ENCODE data around the gene CTNNBIP1.

CTNNBIP1 gene, protein sequence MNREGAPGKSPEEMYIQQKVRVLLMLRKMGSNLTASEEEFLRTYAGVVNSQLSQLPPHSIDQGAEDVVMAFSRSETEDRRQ

DNA sequence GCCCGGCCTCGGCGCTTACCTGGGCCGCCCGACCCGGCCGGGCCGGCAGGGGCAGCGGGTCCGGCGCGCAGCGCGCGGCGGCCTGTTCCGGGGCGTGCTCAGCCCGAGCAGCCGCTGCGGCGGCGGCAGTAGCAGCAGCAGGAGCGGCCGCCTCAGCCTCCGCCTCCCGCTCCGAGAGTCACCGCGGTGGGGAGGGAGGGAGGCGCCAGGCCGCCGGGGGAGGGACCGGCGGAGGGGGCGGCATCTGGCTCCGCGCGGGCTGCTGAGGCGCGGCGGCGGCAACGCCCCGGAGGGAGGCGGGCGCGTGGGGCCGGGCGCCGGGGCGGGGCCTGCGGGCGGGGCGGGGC is at the start of gene CTNNBIP1:
Gene CTNNBIP1 (minus strand): TSS at position 194 of the 347 bp plus-strand sequence. CDS start 38,205 bp downstream, outside the sequence.
- H3K36me3 ChIP-seq (ENCODE audit: control insufficient read depth in 2 of 2, insufficient read depth in 2 of 2, low read length in 2 of 2), result no peaks in the 10 kb centered on the region
- peak within 1 kb of the TSS; percentile 94 to 97 for H3K9ac ChIP-seq (ENCODE audit: low read length in 2 of 2)
- peak within 1 kb of the TSS; percentile 98 for H3K27ac ChIP-seq (ENCODE audit: low read length)
- H3K4me1 ChIP-seq (ENCODE audit: control insufficient read depth, insufficient read depth, low read length), result peaks cover 19% of the 10 kb centered on the region
- H3K27me3 ChIP-seq (ENCODE audit: control insufficient read depth in 1 of 2, insufficient read depth in 2 of 2, low read length in 2 of 2), result no peaks in the 10 kb centered on the region
- H3K9me3 ChIP-seq (ENCODE audit: control insufficient read depth in 2 of 2, low read length in 2 of 2), result no peaks in the 10 kb centered on the region
- peak within 1 kb of the TSS; percentile 83 to 87 for H3K4me3 ChIP-seq (ENCODE audit: low read length in 2 of 2)

DNA sequence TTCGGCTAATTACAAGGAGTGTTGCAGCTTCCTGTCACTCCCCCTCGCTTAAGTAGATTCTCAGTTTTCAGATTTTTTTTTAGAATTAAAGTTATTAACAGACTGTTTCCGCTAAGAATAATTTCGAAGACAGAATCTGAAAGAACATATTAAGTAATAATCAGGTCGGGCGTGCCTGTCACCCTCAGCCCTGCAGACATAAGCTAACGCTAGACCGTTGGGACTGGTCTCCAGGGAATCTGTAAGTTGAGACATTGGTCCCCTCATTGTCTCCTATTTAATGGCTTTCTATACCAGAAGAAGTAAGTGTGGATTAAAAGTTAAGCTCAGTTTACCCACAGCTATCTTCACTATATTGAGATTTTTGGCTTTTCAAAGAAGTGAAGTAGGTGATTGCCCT is 47.7 kb upstream of the CTNNBIP1 start:
- Histone ChIP-seq H3K4me3 (ENCODE audit: low read length in 2 of 2) (no peak overlapping the region), H3K27ac (ENCODE audit: low read length) (no peak overlapping the region)

DNA sequence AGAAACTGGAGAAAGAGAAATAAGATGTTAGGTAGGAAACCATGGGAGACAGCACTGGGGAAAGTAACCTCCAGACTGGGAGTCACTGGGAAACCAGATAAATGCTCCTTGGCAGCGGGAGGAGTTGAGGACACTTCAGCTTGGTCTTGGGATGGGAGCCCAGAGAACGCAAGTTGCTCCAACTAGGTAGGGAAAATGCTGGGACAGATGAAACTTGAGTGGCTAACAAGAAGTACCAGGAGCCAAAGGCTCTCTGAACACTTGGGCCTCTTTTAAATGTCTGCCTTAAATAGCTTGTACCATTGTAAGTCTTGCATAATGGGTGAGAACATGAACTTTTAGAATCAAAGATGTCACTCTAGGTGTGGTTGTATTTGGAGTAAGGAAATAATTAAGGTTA is 36.2 kb upstream of the CTNNBIP1 start:
- Histone ChIP-seq H3K27ac (ENCODE audit: low read length) (no peak overlapping the region), H3K27me3 (ENCODE audit: control insufficient read depth in 1 of 2, insufficient read depth in 2 of 2, low read length in 2 of 2) (no peaks in the 10 kb centered on the region), H3K9me3 (ENCODE audit: control insufficient read depth in 2 of 2, low read length in 2 of 2) (no peaks in the 10 kb centered on the region), H3K36me3 (ENCODE audit: control insufficient read depth in 2 of 2, insufficient read depth in 2 of 2, low read length in 2 of 2) (peaks cover 5 to 6% of the 10 kb centered on the region in 2 donors), H3K4me1 (ENCODE audit: control insufficient read depth, insufficient read depth, low read length) (peaks cover 25% of the 10 kb centered on the region), H3K9ac (ENCODE audit: low read length in 2 of 2) (no peak overlapping the region), H3K4me3 (ENCODE audit: low read length in 2 of 2) (no peak overlapping the region)

More for the DNA sequence above, 47.7 kb upstream of the CTNNBIP1 start:
- H3K36me3 ChIP-seq (ENCODE audit: control insufficient read depth in 2 of 2, insufficient read depth in 2 of 2, low read length in 2 of 2), result peaks cover 0 to 3% of the 10 kb centered on the region in 2 donors
- no peaks in the 10 kb centered on the region for H3K4me1 ChIP-seq (ENCODE audit: control insufficient read depth, insufficient read depth, low read length)
- no peak overlapping the region for H3K9ac ChIP-seq (ENCODE audit: low read length in 2 of 2)
- no peaks in the 10 kb centered on the region for H3K9me3 ChIP-seq (ENCODE audit: control insufficient read depth in 2 of 2, low read length in 2 of 2)
- H3K27me3 ChIP-seq (ENCODE audit: control insufficient read depth in 1 of 2, insufficient read depth in 2 of 2, low read length in 2 of 2), result no peaks in the 10 kb centered on the region

DNA sequence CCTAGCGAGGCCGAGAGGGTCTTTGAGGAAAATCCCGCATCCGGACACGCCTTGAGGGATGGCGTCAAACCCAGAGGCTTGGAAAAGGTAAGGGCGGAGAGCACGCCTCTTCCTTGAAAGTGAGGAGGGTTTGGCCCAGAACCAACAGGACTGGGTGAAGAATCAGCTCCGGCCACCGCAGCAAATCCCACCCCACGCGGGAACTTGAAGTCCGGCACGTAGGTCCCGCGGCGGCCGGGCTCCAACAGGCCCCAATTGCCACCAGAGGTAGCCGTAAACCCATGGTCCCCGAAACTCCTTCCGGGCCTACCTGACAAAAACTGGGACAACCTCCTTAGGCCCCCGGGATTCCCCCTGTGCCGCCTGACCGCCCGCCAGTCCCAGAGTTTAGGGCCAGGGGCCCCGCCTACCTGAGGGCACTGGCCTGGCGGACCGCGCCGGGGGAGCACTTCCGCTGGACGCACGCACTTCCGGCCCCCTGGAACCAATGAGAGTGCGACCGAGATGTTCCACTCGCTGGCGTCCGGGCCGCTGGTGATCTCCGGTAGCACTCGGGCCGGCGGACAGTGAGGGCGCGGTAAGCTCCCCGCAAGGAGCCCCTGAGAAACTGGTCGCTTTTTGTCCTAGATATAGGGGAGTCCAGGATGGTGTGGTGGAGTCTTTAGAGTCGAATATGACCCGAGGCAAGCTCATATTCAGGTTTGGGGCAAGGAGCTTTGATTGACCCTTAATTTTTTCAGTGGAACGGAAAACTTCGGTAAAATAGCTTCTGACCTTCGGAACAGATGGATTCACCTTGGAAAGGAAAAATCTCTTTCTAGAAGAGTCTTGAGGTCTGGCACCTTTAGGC is 33.1 kb upstream of the CTNNBIP1 start, which contains the start of the genes LZIC and NMNAT1:
Gene LZIC (minus strand): TSS at position 453 of the 850 bp plus-strand sequence. CDS start 6,772 bp downstream, outside the sequence.
Gene NMNAT1 (plus strand): TSS at position 537 of the 850 bp plus-strand sequence. CDS start 28,599 bp downstream, outside the sequence.
- Histone ChIP-seq H3K4me3 (ENCODE audit: low read length in 2 of 2) (peak within 1 kb of the TSS; percentile 67 to 93), H3K36me3 (ENCODE audit: control insufficient read depth in 2 of 2, insufficient read depth in 2 of 2, low read length in 2 of 2) (peaks cover 6 to 7% of the 10 kb centered on the region in 2 donors), H3K4me1 (ENCODE audit: control insufficient read depth, insufficient read depth, low read length) (peaks cover 19% of the 10 kb centered on the region), H3K27me3 (ENCODE audit: control insufficient read depth in 1 of 2, insufficient read depth in 2 of 2, low read length in 2 of 2) (no peaks in the 10 kb centered on the region), H3K27ac (ENCODE audit: low read length) (peak within 1 kb of the TSS; percentile 92), H3K9ac (ENCODE audit: low read length in 2 of 2) (peak within 1 kb of the TSS; percentile 84 to 99), H3K9me3 (ENCODE audit: control insufficient read depth in 2 of 2, low read length in 2 of 2) (no peaks in the 10 kb centered on the region)

DNA sequence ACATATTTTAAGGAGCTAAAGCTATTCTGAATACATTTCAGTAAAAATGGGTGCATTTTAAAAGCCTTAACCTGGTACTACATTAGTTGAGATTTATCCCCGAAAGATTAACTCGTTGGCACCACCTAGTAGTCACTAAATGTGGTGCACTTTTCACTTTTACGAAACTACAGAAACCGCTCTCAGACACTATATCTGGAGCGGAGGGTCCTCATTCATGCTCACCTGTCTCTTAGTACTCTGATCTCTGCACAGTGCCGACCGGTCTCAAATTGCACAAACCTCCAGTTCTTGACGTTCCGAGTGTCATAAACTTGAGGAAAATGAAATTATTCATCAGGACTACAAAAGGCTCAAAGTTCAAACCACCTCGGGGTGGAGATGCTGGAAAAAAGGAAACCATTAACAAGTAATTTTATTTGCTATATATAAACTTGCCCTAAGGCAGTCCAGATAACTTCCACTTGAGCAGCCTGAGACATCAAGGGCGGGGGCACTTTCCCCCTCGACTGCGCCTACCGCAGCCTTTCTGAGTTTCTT is 32.4 kb upstream of the CTNNBIP1 start:
- H3K9me3 ChIP-seq (ENCODE audit: control insufficient read depth in 2 of 2, low read length in 2 of 2), result no peaks in the 10 kb centered on the region
- H3K4me3 ChIP-seq (ENCODE audit: low read length in 2 of 2), result peak overlapping the region; percentile 67 to 93
- H3K36me3 ChIP-seq (ENCODE audit: control insufficient read depth in 2 of 2, insufficient read depth in 2 of 2, low read length in 2 of 2), result peaks cover 2% of the 10 kb centered on the region in 2 donors
- H3K9ac ChIP-seq (ENCODE audit: low read length in 2 of 2), result peak overlapping the region; percentile 84 to 99
- peak overlapping the region; percentile 92 for H3K27ac ChIP-seq (ENCODE audit: low read length)
- H3K4me1 ChIP-seq (ENCODE audit: control insufficient read depth, insufficient read depth, low read length), result peaks cover 19% of the 10 kb centered on the region
- no peaks in the 10 kb centered on the region for H3K27me3 ChIP-seq (ENCODE audit: control insufficient read depth in 1 of 2, insufficient read depth in 2 of 2, low read length in 2 of 2)

DNA sequence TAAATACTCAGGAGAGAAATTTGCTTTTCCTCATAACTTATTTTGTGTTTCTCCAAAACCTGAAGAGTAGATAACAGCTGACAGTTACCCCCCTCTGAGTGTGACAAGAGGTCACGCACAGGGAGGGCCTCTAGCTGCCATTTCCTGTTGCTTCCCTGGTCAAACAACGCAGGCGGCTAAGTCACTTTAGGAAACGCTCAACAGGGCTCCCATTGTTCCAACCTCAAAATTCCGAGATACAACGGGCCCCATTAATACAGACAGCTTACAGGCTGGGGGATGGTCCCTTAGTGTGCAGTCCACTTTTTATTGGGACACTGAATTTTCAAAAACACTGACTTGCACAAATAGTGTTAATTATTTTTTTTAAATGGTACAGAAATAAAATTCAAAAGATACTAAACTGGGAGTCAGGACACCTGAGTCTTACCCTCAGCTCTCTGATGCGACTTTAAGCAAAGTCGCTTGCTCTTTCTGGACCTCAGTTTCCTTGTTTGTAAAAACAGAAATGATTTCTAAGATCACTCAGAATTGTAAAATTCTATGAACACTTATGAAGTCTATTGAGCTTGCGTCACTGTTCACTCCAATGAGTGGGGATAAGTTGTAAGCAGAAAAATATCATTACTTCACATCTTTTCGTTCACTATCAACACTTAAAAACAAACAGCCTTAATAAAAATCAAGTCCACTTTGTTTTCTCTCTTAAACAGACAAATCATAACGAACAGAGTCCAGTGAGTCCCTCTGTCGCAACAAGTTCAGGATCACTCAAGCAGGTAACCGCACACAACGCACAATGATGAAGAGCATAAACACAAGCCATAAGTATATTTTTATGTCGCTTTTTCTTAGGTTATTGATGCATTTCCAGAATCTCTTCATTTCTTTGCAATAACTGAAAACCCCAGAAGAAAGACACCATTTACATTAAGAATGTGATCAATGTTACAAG is 19.6 kb upstream of the CTNNBIP1 start:
- Histone ChIP-seq H3K27ac (ENCODE audit: low read length) (no peak overlapping the region), H3K4me3 (ENCODE audit: low read length in 2 of 2) (no peak overlapping the region), H3K36me3 (ENCODE audit: control insufficient read depth in 2 of 2, insufficient read depth in 2 of 2, low read length in 2 of 2) (peaks cover 9 to 11% of the 10 kb centered on the region in 2 donors), H3K9me3 (ENCODE audit: control insufficient read depth in 2 of 2, low read length in 2 of 2) (no peaks in the 10 kb centered on the region), H3K27me3 (ENCODE audit: control insufficient read depth in 1 of 2, insufficient read depth in 2 of 2, low read length in 2 of 2) (no peaks in the 10 kb centered on the region), H3K9ac (ENCODE audit: low read length in 2 of 2) (no peak overlapping the region), H3K4me1 (ENCODE audit: control insufficient read depth, insufficient read depth, low read length) (no peaks in the 10 kb centered on the region)

DNA sequence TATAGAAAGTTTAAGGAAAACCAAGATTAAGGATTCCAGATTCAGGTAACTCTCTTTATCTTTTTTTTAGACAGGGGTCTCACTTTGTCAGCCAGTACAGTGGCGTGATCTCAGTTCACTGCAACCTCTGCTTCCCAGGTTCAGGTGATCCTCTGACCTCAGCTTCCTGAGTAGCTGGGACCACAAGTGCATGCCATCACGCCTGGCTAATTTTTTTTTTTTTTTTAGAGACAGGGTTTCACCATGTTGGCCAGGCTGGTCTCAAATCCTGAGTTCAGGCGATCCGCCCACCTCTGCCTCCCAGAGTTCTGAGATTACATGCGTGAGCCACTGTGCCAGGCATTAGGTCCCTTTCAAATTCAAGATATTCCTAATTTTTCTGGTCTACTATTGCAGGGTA is 17.2 kb upstream of the CTNNBIP1 start:
- Histone ChIP-seq H3K4me3 (ENCODE audit: low read length in 2 of 2) (no peak overlapping the region), H3K9ac (ENCODE audit: low read length in 2 of 2) (no peak overlapping the region), H3K27ac (ENCODE audit: low read length) (no peak overlapping the region), H3K27me3 (ENCODE audit: control insufficient read depth in 1 of 2, insufficient read depth in 2 of 2, low read length in 2 of 2) (no peaks in the 10 kb centered on the region), H3K9me3 (ENCODE audit: control insufficient read depth in 2 of 2, low read length in 2 of 2) (no peaks in the 10 kb centered on the region), H3K36me3 (ENCODE audit: control insufficient read depth in 2 of 2, insufficient read depth in 2 of 2, low read length in 2 of 2) (peaks cover 6 to 9% of the 10 kb centered on the region in 2 donors), H3K4me1 (ENCODE audit: control insufficient read depth, insufficient read depth, low read length) (no peaks in the 10 kb centered on the region)

DNA sequence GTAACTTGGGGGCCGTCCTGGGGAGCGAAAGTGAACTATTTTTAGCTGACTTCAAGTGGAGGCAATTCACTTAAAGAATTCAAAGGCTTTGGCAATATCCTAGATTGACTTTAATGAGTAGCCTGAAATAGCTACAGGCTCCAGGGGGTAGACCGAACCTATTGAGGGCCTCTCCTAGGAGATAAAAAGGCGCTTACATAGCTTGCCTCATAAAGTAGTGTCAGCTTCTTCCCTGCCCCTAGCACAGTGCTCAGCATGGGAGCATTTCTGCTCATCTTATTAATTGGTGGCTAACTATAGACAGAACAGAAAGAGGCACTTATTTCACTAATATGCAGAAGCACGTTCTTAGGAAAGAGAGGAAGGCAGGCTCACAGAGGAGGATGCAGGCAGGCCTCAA is 12.3 kb upstream of the CTNNBIP1 start:
- Histone ChIP-seq H3K4me3 (ENCODE audit: low read length in 2 of 2) (no peak overlapping the region), H3K27ac (ENCODE audit: low read length) (no peak overlapping the region), H3K4me1 (ENCODE audit: control insufficient read depth, insufficient read depth, low read length) (no peaks in the 10 kb centered on the region), H3K27me3 (ENCODE audit: control insufficient read depth in 1 of 2, insufficient read depth in 2 of 2, low read length in 2 of 2) (no peaks in the 10 kb centered on the region), H3K9ac (ENCODE audit: low read length in 2 of 2) (no peak overlapping the region), H3K36me3 (ENCODE audit: control insufficient read depth in 2 of 2, insufficient read depth in 2 of 2, low read length in 2 of 2) (peaks cover 0 to 4% of the 10 kb centered on the region in 2 donors), H3K9me3 (ENCODE audit: control insufficient read depth in 2 of 2, low read length in 2 of 2) (no peaks in the 10 kb centered on the region)

DNA sequence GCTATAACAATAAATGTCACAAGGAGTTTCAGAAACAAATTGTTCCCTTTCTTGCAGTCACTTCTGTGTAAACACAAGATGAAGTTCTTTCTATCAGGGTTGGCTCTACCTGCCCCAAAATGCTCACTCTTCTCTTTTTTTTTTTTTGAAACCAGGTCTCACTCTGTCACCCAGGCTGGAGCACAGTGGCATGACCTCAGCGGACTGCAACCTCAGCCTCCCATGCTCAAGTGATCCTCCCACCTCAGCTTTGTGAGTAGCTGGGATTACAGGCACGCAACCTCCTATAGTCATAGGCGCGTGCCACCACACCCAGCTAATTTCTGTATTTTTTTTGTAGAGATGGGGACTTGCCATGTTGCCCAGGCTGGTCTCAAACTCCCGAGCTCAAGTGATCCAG is 10.5 kb upstream of the CTNNBIP1 start:
- Histone ChIP-seq H3K4me1 (ENCODE audit: control insufficient read depth, insufficient read depth, low read length) (no peaks in the 10 kb centered on the region), H3K9me3 (ENCODE audit: control insufficient read depth in 2 of 2, low read length in 2 of 2) (no peaks in the 10 kb centered on the region), H3K27me3 (ENCODE audit: control insufficient read depth in 1 of 2, insufficient read depth in 2 of 2, low read length in 2 of 2) (no peaks in the 10 kb centered on the region), H3K4me3 (ENCODE audit: low read length in 2 of 2) (no peak overlapping the region), H3K36me3 (ENCODE audit: control insufficient read depth in 2 of 2, insufficient read depth in 2 of 2, low read length in 2 of 2) (no peaks in the 10 kb centered on the region), H3K9ac (ENCODE audit: low read length in 2 of 2) (no peak overlapping the region), H3K27ac (ENCODE audit: low read length) (no peak overlapping the region)

DNA sequence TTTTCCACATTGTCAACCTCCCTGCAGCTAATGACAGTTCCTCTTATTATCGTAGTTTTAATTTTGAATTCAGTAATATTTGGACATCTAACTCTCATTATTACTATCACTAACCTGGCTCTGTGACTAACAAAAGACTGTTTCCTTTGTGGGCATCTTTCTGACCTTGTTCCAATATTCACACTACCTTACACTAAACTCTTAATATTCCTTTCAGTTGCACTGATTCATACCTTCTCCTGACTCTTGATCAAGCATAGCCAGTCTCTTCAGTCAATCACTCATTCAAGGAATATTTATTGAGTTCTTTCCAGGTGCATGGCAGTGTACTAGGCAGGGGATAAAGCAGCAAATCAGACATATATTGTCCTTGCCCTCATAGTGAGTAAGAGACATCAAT is 7.8 kb upstream of the CTNNBIP1 start:
- no peak overlapping the region for H3K27ac ChIP-seq (ENCODE audit: low read length)
- H3K9ac ChIP-seq (ENCODE audit: low read length in 2 of 2), result no peak overlapping the region
- H3K27me3 ChIP-seq (ENCODE audit: control insufficient read depth in 1 of 2, insufficient read depth in 2 of 2, low read length in 2 of 2), result no peaks in the 10 kb centered on the region
- no peaks in the 10 kb centered on the region for H3K9me3 ChIP-seq (ENCODE audit: control insufficient read depth in 2 of 2, low read length in 2 of 2)
- no peaks in the 10 kb centered on the region for H3K36me3 ChIP-seq (ENCODE audit: control insufficient read depth in 2 of 2, insufficient read depth in 2 of 2, low read length in 2 of 2)
- no peak overlapping the region for H3K4me3 ChIP-seq (ENCODE audit: low read length in 2 of 2)
- H3K4me1 ChIP-seq (ENCODE audit: control insufficient read depth, insufficient read depth, low read length), result no peaks in the 10 kb centered on the region

Data from stomach smooth muscle (tissue), 2 donors.